IMR-90 (cell line): ENCODE data around the gene CUL3. TPM values are rescaled to one million over a fixed set of nuclear protein-coding genes. Genes with fewer than 3 reads are reported as not detected.

ENCODE experiments used
- ATAC-seq: fragments of 200-7000 bp; cut with Tn5 transposase; 2 replicates; pipeline ENCODE4 v1.9.1; 2020; ENCODE audit warnings: low read depth, mild to moderate bottlenecking, moderate library complexity
- BruUV-seq: library from RNA; stranded (reverse); fragments of 400-500 nt; replicated peaks from 2 replicates; lab custom pipeline; 2021; lab: Mats Ljungman, UMichigan
- CTCF ChIA-PET: fragments of 300-600 bp; formaldehyde crosslinking; extraction: SDS; loops from one replicate; lab custom pipeline; 2021; ENCODE audit warnings: antibody characterized with exemption; lab: Yijun Ruan, JAX
- POLR2A ChIA-PET: fragments of 300-600 bp; sonication (Branson Sonifier 250); formaldehyde crosslinking; loops from one replicate; lab custom pipeline; 2022; ENCODE audit warnings: antibody characterized with exemption; ENCODE audit not compliant: unreplicated experiment; lab: Charles Lee
- DNase-seq: peaks from one replicate; pipeline ENCODE4 v3.0.0; 2013
- H2AFZ ChIP-seq: replicated peaks from 2 replicates; pipeline ENCODE3; 2013; ENCODE audit warnings: low read length, mild to moderate bottlenecking; ENCODE audit not compliant: poor library complexity
- H2AK5ac ChIP-seq: 2 replicates; pipeline ENCODE4 v1.6.1; 2013; ENCODE audit warnings: low read depth, low read length, inconsistent platforms
- H2AK9ac ChIP-seq: replicated peaks from 2 replicates; pipeline ENCODE3; 2013; ENCODE audit warnings: mild to moderate bottlenecking, low read depth, low read length, moderate library complexity; ENCODE audit not compliant: poor library complexity
- H2BK120ac ChIP-seq: 2 replicates; pipeline ENCODE4 v1.6.1; 2013; ENCODE audit warnings: low read depth, low read length, inconsistent platforms
- H2BK15ac ChIP-seq: 3 replicates; pipeline ENCODE4 v1.6.1; 2013; ENCODE audit warnings: low read depth, low read length, inconsistent platforms
- H2BK20ac ChIP-seq: 2 replicates; pipeline ENCODE4 v1.6.1; 2013; ENCODE audit warnings: low read depth, mild to moderate bottlenecking, inconsistent platforms, low read length, moderate library complexity
- H2BK5ac ChIP-seq: 2 replicates; pipeline ENCODE4 v1.6.1; 2013; ENCODE audit warnings: mild to moderate bottlenecking, low read depth, low read length, inconsistent platforms; ENCODE audit not compliant: poor library complexity, severe bottlenecking
- H3K14ac ChIP-seq: replicated peaks from 2 replicates; pipeline ENCODE4 v1.6.1; 2013; ENCODE audit warnings: low read depth, low read length, inconsistent platforms
- H3K18ac ChIP-seq: 2 replicates; pipeline ENCODE4 v1.6.1; 2013; ENCODE audit warnings: low read depth, low read length, control low read depth
- H3K23ac ChIP-seq: 2 replicates; pipeline ENCODE4 v1.6.1; 2013; ENCODE audit warnings: low read depth, low read length, inconsistent platforms
- H3K27ac ChIP-seq: 2 replicates; pipeline ENCODE4 v1.5.1; 2013; ENCODE audit warnings: mild to moderate bottlenecking, control low read depth, low read length; ENCODE audit not compliant: insufficient read depth
- H3K27me3 ChIP-seq: 2 replicates; pipeline ENCODE4 v1.6.1; 2013; ENCODE audit warnings: low read length; ENCODE audit not compliant: control insufficient read depth, insufficient read depth
- H3K36me3 ChIP-seq: 2 replicates; pipeline ENCODE4 v1.6.1; 2013; ENCODE audit warnings: low read length, mixed read lengths; ENCODE audit not compliant: control insufficient read depth, insufficient read depth
- H3K4ac ChIP-seq: 2 replicates; pipeline ENCODE4 v1.6.1; 2013; ENCODE audit warnings: low read depth, low read length, inconsistent platforms
- H3K4me1 ChIP-seq: 2 replicates; pipeline ENCODE4 v1.6.1; 2013; ENCODE audit warnings: low read length, mixed read lengths; ENCODE audit not compliant: control insufficient read depth, insufficient read depth
- H3K4me2 ChIP-seq: 2 replicates; pipeline ENCODE4 v1.6.1; 2013; ENCODE audit warnings: low read depth, mild to moderate bottlenecking, control low read depth, low read length, moderate library complexity
- H3K4me3 ChIP-seq: 2 replicates; pipeline ENCODE4 v1.5.1; 2013; ENCODE audit warnings: low read depth, mild to moderate bottlenecking, control low read depth, low read length, moderate library complexity; ENCODE audit not compliant: insufficient read depth
- H3K56ac ChIP-seq: 2 replicates; pipeline ENCODE4 v1.6.1; 2013; ENCODE audit warnings: low read length, inconsistent platforms; ENCODE audit not compliant: insufficient read depth; ENCODE audit errors: extremely low read depth
- H3K79me1 ChIP-seq, 2 experiments: 2 replicates each; pipeline ENCODE4 v1.6.1; 2013; ENCODE audit warnings: low read length in 2 of 2, inconsistent platforms in 1 of 2, low read depth in 1 of 2
- H3K9ac ChIP-seq: 2 replicates; pipeline ENCODE4 v1.6.1; 2013; ENCODE audit warnings: low read depth, low read length, control low read depth
- H3K9me1 ChIP-seq: 2 replicates; pipeline ENCODE4 v1.6.1; 2013; ENCODE audit warnings: low read length, inconsistent platforms; ENCODE audit not compliant: insufficient read depth
- H3K9me3 ChIP-seq: 2 replicates; pipeline ENCODE4 v1.6.1; 2013; ENCODE audit warnings: low read length; ENCODE audit not compliant: control insufficient read depth, insufficient read depth
- H4K20me1 ChIP-seq: 2 replicates; pipeline ENCODE4 v1.6.1; 2013; ENCODE audit warnings: low read length, inconsistent platforms; ENCODE audit not compliant: insufficient read depth
- H4K5ac ChIP-seq: 2 replicates; pipeline ENCODE4 v1.6.1; 2013; ENCODE audit warnings: mild to moderate bottlenecking, low read depth, low read length, control low read depth
- H4K8ac ChIP-seq, 2 experiments: 2 replicates each; pipeline ENCODE4 v1.6.1; 2013; ENCODE audit warnings: low read depth in 2 of 2, low read length in 2 of 2, control low read depth in 1 of 2, inconsistent platforms in 1 of 2
- H4K91ac ChIP-seq: 2 replicates; pipeline ENCODE4 v1.6.1; 2013; ENCODE audit warnings: low read depth, low read length, inconsistent platforms; ENCODE audit not compliant: insufficient read depth
- BHLHE40 ChIP-seq: fragments of 150-350 bp; IDR thresholded peaks from 2 replicates; pipeline ENCODE4 v1.6.1; 2016; ENCODE audit warnings: mild to moderate bottlenecking, low read depth, low read length
- CHD1 ChIP-seq: IDR thresholded peaks from 2 replicates; pipeline ENCODE4 v1.6.1; 2012; ENCODE audit warnings: low read depth, low read length, improper control_type of control experiment
- FOS ChIP-seq: fragments of 150-350 bp; IDR thresholded peaks from 2 replicates; pipeline ENCODE4 v1.6.1; 2016; ENCODE audit warnings: low read depth, low read length
- MAZ ChIP-seq: IDR thresholded peaks from 2 replicates; pipeline ENCODE4 v1.6.1; 2012; ENCODE audit warnings: low read depth, mild to moderate bottlenecking, low read length, improper control_type of control experiment, moderate library complexity, borderline replicate concordance
- MXI1 ChIP-seq: IDR thresholded peaks from 2 replicates; pipeline ENCODE4 v1.6.1; 2012; ENCODE audit warnings: low read depth, mild to moderate bottlenecking, low read length, moderate library complexity, borderline replicate concordance
- POLR2A ChIP-seq: IDR thresholded peaks from 2 replicates; pipeline ENCODE4 v1.6.1; 2012; ENCODE audit warnings: mild to moderate bottlenecking, low read depth, low read length
- RAD21 ChIP-seq: IDR thresholded peaks from 2 replicates; pipeline ENCODE4 v1.6.1; 2012; ENCODE audit warnings: low read length, improper control_type of control experiment
- SMC3 ChIP-seq: fragments of 150-350 bp; IDR thresholded peaks from 2 replicates; pipeline ENCODE4 v1.6.1; 2016; ENCODE audit warnings: low read depth, mild to moderate bottlenecking, antibody characterized with exemption, low read length, moderate library complexity
- WGBS, 2 experiments: methylation state at CpG; one replicate each; pipeline versions ENCODE4 v1.1.5 to v1.1.7; 2013; ENCODE audit warnings: missing lambda C conversion rate in 2 of 2; ENCODE audit not compliant: insufficient read length in 1 of 2; ENCODE audit errors: extremely low coverage in 2 of 2; 5-methylcytosine and 5-hydroxymethylcytosine counted together
- dilution Hi-C: fragments of 300-500 bp; cut with HindIII; formaldehyde crosslinking; loops from one replicate; pipeline ENCODE4 v1.14.3; 2018; ENCODE audit warnings: low sequenced_read_pairs; ENCODE audit not compliant: unreplicated experiment
- in situ Hi-C: fragments of 300-500 bp; cut with MboI; formaldehyde crosslinking; loops from 3 replicates; pipeline ENCODE4 v1.14.3; 2019; ENCODE audit warnings: low sequenced_read_pairs, inconsistent platforms, mixed read lengths
- intact Hi-C: fragments of 100-400 bp; cut with micrococcal nuclease; formaldehyde crosslinking; loops from 2 replicates; pipeline ENCODE4 v1.10.0; 2022
- polyA plus RNA-seq, 3 experiments: library from polyadenylated mRNA; depleted of rRNA; stranded (reverse); fragments of >200 nt; gene quantifications; 2 replicates each; pipeline ENCODE4 v1.2.3, GENCODE V29; 2012; ENCODE audit warnings: low replicate concordance in 1 of 3
- total RNA-seq: library from RNA; depleted of rRNA; stranded (reverse); fragments of >200 nt; gene quantifications from 2 replicates; pipeline ENCODE4 v1.2.3, GENCODE V29; 2012
- TF ChIP-seq, protein P1 (sequence below): fragments of 150-350 bp; IDR thresholded peaks from 2 replicates; pipeline ENCODE4 v1.6.1; 2016; ENCODE audit warnings: low read depth, mild to moderate bottlenecking, low read length, moderate library complexity, borderline replicate concordance
- TF ChIP-seq, protein P2 (sequence below): fragments of 150-350 bp; IDR thresholded peaks from 2 replicates; pipeline ENCODE4 v1.6.1; 2017; ENCODE audit warnings: mild to moderate bottlenecking, antibody characterized with exemption, low read length, low read depth
- TF ChIP-seq, protein P3 (sequence below): conservative IDR thresholded peaks from 2 replicates; pipeline ENCODE4 v1.5.1; 2012; ENCODE audit warnings: mild to moderate bottlenecking, low read depth, low read length, improper control_type of control experiment

CUL3 gene
- total and polyA plus RNA-seq, 2 of the 4 experiments (the other 2 are of a cell fraction) = 33.7 to 45.7 TPM

DNA sequence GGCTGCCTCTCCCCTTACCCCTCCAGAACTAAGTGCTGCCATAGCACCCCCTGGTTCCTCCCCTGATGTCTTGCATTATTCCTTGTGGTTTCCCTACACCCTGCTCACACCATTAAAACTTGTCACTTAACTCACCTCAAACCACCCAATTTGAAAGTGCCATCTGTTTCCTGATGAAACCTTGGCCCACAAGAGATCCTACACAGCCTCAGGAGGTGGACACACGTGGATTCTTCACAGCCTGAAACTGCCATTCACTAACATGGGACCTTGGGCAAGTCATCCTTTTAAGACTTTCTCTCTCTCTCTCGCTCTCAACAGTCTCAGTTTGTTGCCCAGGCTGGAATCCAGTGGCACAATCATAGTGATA, 155.7 kb downstream of the CUL3 start:
- intact Hi-C loops (no loop called here), dilution Hi-C loops (no loop called here), in situ Hi-C loops (no loop called here)
- ATAC-seq (no peak), DNase-seq (no peak)
- H3K9me1 ChIP-seq = no peaks in the 10 kb centered on the region
- CTCF ChIA-PET = no interaction called here
- H2BK5ac ChIP-seq = no peak overlapping the region
- H3K4me1 ChIP-seq = 0 out of 2 replicates have a peak, but pooled peaks cover 2% of the 10 kb centered on the region
- no peaks in the 10 kb centered on the region for H4K20me1 ChIP-seq
- no peak overlapping the region for H4K5ac ChIP-seq
- no peak overlapping the region for H4K91ac ChIP-seq
- no peak overlapping the region for H2AK9ac ChIP-seq
- POLR2A ChIA-PET = no interaction called here
- H2BK15ac ChIP-seq = no peak overlapping the region
- no peaks in the 10 kb centered on the region for H3K9me3 ChIP-seq
- no peak overlapping the region for H3K9ac ChIP-seq
- no peak overlapping the region for H2BK20ac ChIP-seq
- no peak overlapping the region for H4K8ac ChIP-seq
- H2BK120ac ChIP-seq = no peak overlapping the region
- no peak overlapping the region for H2AK5ac ChIP-seq
- H3K79me1 ChIP-seq = no peaks in the 10 kb centered on the region
- no peak overlapping the region for H3K18ac ChIP-seq
- no peak overlapping the region for H3K4ac ChIP-seq
- WGBS, 2 experiments = no CpG with 5 or more reads among the region's 2 CpGs
- H3K14ac ChIP-seq = no peak overlapping the region
- H2AFZ ChIP-seq = no peak overlapping the region
- no peaks in the 10 kb centered on the region for H3K36me3 ChIP-seq
- no peak overlapping the region for H3K27ac ChIP-seq
- H3K23ac ChIP-seq = no peak overlapping the region
- H3K27me3 ChIP-seq = peaks cover 5% of the 10 kb centered on the region
- no peak overlapping the region for H3K4me3 ChIP-seq
- H3K56ac ChIP-seq = no peak overlapping the region
- TF ChIP-seq, protein P1, sequence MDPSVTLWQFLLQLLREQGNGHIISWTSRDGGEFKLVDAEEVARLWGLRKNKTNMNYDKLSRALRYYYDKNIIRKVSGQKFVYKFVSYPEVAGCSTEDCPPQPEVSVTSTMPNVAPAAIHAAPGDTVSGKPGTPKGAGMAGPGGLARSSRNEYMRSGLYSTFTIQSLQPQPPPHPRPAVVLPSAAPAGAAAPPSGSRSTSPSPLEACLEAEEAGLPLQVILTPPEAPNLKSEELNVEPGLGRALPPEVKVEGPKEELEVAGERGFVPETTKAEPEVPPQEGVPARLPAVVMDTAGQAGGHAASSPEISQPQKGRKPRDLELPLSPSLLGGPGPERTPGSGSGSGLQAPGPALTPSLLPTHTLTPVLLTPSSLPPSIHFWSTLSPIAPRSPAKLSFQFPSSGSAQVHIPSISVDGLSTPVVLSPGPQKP = no peak
- TF ChIP-seq MXI1 (no peak), CHD1 (no peak), MAZ (no peak), RAD21 (no peak), POLR2A (no peak), BHLHE40 (no peak), SMC3 (no peak), FOS (no peak)
- TF ChIP-seq, protein P2, sequence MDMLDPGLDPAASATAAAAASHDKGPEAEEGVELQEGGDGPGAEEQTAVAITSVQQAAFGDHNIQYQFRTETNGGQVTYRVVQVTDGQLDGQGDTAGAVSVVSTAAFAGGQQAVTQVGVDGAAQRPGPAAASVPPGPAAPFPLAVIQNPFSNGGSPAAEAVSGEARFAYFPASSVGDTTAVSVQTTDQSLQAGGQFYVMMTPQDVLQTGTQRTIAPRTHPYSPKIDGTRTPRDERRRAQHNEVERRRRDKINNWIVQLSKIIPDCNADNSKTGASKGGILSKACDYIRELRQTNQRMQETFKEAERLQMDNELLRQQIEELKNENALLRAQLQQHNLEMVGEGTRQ = no peak
- TF ChIP-seq, protein P3, sequence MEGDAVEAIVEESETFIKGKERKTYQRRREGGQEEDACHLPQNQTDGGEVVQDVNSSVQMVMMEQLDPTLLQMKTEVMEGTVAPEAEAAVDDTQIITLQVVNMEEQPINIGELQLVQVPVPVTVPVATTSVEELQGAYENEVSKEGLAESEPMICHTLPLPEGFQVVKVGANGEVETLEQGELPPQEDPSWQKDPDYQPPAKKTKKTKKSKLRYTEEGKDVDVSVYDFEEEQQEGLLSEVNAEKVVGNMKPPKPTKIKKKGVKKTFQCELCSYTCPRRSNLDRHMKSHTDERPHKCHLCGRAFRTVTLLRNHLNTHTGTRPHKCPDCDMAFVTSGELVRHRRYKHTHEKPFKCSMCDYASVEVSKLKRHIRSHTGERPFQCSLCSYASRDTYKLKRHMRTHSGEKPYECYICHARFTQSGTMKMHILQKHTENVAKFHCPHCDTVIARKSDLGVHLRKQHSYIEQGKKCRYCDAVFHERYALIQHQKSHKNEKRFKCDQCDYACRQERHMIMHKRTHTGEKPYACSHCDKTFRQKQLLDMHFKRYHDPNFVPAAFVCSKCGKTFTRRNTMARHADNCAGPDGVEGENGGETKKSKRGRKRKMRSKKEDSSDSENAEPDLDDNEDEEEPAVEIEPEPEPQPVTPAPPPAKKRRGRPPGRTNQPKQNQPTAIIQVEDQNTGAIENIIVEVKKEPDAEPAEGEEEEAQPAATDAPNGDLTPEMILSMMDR = no peak
- BruUV-seq = no TSS peak
- H3K4me2 ChIP-seq = no peak overlapping the region
